ENCODE data around the gene MAD1L1.

DNA sequence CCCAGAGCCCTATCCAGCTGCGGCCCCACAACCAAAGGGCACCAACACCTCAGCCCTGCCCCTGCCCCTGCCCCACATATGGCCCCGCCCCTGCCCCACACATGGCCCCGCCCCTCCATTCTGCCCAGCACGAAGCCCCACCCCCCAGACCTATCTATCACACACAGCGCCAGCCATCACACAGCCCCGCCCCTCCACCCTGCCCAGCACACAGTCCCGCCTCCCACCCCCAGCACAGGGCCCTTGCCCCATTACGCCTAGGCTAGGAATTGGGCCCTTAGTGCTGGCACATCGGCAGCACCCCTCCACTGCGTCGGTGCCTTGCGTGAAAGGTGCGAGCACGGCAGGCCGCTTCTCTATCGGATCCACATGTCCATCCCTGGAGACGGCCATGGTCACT lies 126.8 kb downstream of the MAD1L1 start:
- TF ChIP-seq CTCF (conservative IDR thresholded peaks at IDR 0.05; ENCODE audit: low read depth, low read length) = no peak
- TF ChIP-seq EZH2 (IDR thresholded peaks at IDR 0.05; ENCODE audit: borderline replicate concordance, low read depth, low read length, poor library complexity, severe bottlenecking) = no peak
